Neural cell (in vitro differentiated cells): ENCODE measurements around the gene SLC13A5. TPM values are rescaled to one million over a fixed set of nuclear protein-coding genes. Genes with fewer than 3 reads are reported as not detected.

Source experiments
- H2AFZ ChIP-seq: fragments of 200-600, 300-800 bp; sonication (generic), shearing (Covaris generic); 2 replicates; pipeline ENCODE4 v1.6.0; 2014; ENCODE audit warnings: low read depth, mild to moderate bottlenecking, antibody characterized with exemption, low read length, moderate library complexity
- H3F3A ChIP-seq: fragments of 200-600 bp; shearing (Covaris generic); 2 replicates; pipeline ENCODE4 v1.6.1; 2016; ENCODE audit warnings: mild to moderate bottlenecking, moderate library complexity, mixed read lengths, antibody characterized with exemption, low read length; ENCODE audit not compliant: insufficient read depth, poor library complexity, severe bottlenecking
- H3K27ac ChIP-seq: fragments of 200-600, 300-800 bp; sonication (generic), shearing (Covaris generic); 2 replicates; pipeline ENCODE4 v1.5.1; 2014; ENCODE audit warnings: mild to moderate bottlenecking, low read length, moderate library complexity
- H3K27me3 ChIP-seq: fragments of 300-800, 200-600 bp; sonication (generic), shearing (Covaris generic); 2 replicates; pipeline ENCODE4 v1.6.0; 2014; ENCODE audit warnings: mild to moderate bottlenecking, low read depth, low read length, moderate library complexity; ENCODE audit not compliant: insufficient read depth
- H3K36me3 ChIP-seq: fragments of 300-800, 200-600 bp; sonication (generic), shearing (Covaris generic); 2 replicates; pipeline ENCODE4 v1.5.1; 2014; ENCODE audit warnings: mild to moderate bottlenecking, antibody characterized with exemption, low read length, moderate library complexity; ENCODE audit not compliant: insufficient read depth
- H3K4me2 ChIP-seq: fragments of 300-800, 200-600 bp; sonication (generic), shearing (Covaris generic); 2 replicates; pipeline ENCODE4 v1.6.0; 2014; ENCODE audit warnings: mild to moderate bottlenecking, low read length
- H3K4me3 ChIP-seq: fragments of 300-800, 200-600 bp; sonication (generic), shearing (Covaris generic); 2 replicates; pipeline ENCODE4 v1.5.1; 2014; ENCODE audit warnings: mild to moderate bottlenecking, low read length, moderate library complexity
- H3K79me2 ChIP-seq: fragments of 200-600 bp; shearing (Covaris generic); replicated peaks from 2 replicates; pipeline ENCODE4 v1.6.0; 2014; ENCODE audit warnings: mild to moderate bottlenecking, low read length, moderate library complexity; ENCODE audit not compliant: insufficient read depth
- H3K9ac ChIP-seq: fragments of 300-800, 200-600 bp; sonication (generic), shearing (Covaris generic); 2 replicates; pipeline ENCODE4 v1.6.1; 2016; ENCODE audit warnings: mild to moderate bottlenecking, low read length, mixed read lengths
- H3K9me2 ChIP-seq: fragments of 200-600 bp; shearing (Covaris generic); 2 replicates; pipeline ENCODE4 v1.6.1; 2016; ENCODE audit warnings: mild to moderate bottlenecking, low read length, mixed read lengths; ENCODE audit not compliant: insufficient read depth
- H3K9me3 ChIP-seq: fragments of 200-600, 300-800 bp; sonication (generic), shearing (Covaris generic); 2 replicates; pipeline ENCODE4 v1.6.1; 2016; ENCODE audit warnings: mild to moderate bottlenecking, mixed run types, low read length, moderate library complexity, mixed read lengths
- H4K20me1 ChIP-seq: fragments of 200-600 bp; shearing (Covaris generic); 2 replicates; pipeline ENCODE4 v1.6.1; 2016; ENCODE audit warnings: mild to moderate bottlenecking, mixed run types; ENCODE audit not compliant: insufficient read depth
- EP300 ChIP-seq: fragments of 450-650 bp; conservative IDR thresholded peaks from 2 replicates; pipeline ENCODE4 v1.6.1; 2014; ENCODE audit warnings: antibody characterized with exemption, mild to moderate bottlenecking, moderate library complexity; ENCODE audit not compliant: poor library complexity, severe bottlenecking
- MXI1 ChIP-seq: fragments of 450-650 bp; conservative IDR thresholded peaks from 2 replicates; pipeline ENCODE4 v1.6.1; 2014; ENCODE audit warnings: antibody characterized with exemption, mild to moderate bottlenecking; ENCODE audit not compliant: poor library complexity, severe bottlenecking
- POLR2AphosphoS5 ChIP-seq: IDR thresholded peaks from 2 replicates; pipeline ENCODE4 v1.6.1; 2012
- SMC3 ChIP-seq: fragments of 450-650 bp; conservative IDR thresholded peaks from 2 replicates; pipeline ENCODE4 v1.6.1; 2014; ENCODE audit warnings: antibody characterized with exemption, mild to moderate bottlenecking, moderate library complexity; ENCODE audit not compliant: poor library complexity
- TAF1 ChIP-seq: IDR thresholded peaks from 2 replicates; pipeline ENCODE4 v1.6.1; 2012; ENCODE audit warnings: low read depth
- polyA plus RNA-seq: library from polyadenylated mRNA; depleted of rRNA; stranded (reverse); fragments of >200 nt; gene quantifications from 2 replicates; pipeline ENCODE4 v1.2.3, GENCODE V29; 2014
- TF ChIP-seq, protein P1 (sequence below): IDR thresholded peaks from 2 replicates; pipeline ENCODE4 v1.6.1; 2012; ENCODE audit warnings: borderline replicate concordance
- TF ChIP-seq, protein P2 (sequence below): fragments of 450-650 bp; IDR thresholded peaks from 2 replicates; pipeline ENCODE4 v1.5.1; 2014; ENCODE audit warnings: antibody characterized with exemption, mild to moderate bottlenecking, moderate library complexity; ENCODE audit not compliant: poor library complexity, severe bottlenecking

SLC13A5 gene
- polyA plus RNA-seq, 1 donor from 2014 or later = not detected

DNA sequence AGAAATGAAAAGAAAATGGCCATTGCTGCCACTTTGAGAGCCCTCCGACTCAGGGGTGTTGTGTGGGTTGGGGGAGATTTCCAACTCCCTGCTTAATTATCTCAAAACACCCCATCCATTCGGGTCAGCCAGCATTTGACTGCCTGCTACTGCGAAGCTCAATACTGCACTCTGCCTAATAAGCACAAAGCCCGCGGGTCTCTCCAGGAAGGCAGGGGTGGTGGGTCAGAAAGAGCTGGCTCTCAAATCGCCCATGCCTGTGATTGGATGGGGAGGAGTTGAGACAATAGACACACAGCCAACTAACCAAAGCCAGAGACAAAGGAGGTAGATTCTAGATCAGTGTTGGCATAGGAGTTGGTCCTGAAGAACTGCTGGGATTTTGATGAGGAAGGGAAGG is 40.4 kb upstream of the SLC13A5 start:
- TF ChIP-seq EP300 (no peak), POLR2AphosphoS5 (no peak), TAF1 (no peak), SMC3 (no peak), MXI1 (no peak)
- TF ChIP-seq, protein P1, sequence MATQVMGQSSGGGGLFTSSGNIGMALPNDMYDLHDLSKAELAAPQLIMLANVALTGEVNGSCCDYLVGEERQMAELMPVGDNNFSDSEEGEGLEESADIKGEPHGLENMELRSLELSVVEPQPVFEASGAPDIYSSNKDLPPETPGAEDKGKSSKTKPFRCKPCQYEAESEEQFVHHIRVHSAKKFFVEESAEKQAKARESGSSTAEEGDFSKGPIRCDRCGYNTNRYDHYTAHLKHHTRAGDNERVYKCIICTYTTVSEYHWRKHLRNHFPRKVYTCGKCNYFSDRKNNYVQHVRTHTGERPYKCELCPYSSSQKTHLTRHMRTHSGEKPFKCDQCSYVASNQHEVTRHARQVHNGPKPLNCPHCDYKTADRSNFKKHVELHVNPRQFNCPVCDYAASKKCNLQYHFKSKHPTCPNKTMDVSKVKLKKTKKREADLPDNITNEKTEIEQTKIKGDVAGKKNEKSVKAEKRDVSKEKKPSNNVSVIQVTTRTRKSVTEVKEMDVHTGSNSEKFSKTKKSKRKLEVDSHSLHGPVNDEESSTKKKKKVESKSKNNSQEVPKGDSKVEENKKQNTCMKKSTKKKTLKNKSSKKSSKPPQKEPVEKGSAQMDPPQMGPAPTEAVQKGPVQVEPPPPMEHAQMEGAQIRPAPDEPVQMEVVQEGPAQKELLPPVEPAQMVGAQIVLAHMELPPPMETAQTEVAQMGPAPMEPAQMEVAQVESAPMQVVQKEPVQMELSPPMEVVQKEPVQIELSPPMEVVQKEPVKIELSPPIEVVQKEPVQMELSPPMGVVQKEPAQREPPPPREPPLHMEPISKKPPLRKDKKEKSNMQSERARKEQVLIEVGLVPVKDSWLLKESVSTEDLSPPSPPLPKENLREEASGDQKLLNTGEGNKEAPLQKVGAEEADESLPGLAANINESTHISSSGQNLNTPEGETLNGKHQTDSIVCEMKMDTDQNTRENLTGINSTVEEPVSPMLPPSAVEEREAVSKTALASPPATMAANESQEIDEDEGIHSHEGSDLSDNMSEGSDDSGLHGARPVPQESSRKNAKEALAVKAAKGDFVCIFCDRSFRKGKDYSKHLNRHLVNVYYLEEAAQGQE = no peak
- TF ChIP-seq, protein P2, sequence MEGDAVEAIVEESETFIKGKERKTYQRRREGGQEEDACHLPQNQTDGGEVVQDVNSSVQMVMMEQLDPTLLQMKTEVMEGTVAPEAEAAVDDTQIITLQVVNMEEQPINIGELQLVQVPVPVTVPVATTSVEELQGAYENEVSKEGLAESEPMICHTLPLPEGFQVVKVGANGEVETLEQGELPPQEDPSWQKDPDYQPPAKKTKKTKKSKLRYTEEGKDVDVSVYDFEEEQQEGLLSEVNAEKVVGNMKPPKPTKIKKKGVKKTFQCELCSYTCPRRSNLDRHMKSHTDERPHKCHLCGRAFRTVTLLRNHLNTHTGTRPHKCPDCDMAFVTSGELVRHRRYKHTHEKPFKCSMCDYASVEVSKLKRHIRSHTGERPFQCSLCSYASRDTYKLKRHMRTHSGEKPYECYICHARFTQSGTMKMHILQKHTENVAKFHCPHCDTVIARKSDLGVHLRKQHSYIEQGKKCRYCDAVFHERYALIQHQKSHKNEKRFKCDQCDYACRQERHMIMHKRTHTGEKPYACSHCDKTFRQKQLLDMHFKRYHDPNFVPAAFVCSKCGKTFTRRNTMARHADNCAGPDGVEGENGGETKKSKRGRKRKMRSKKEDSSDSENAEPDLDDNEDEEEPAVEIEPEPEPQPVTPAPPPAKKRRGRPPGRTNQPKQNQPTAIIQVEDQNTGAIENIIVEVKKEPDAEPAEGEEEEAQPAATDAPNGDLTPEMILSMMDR = no peak
- no peak overlapping the region for H2AFZ ChIP-seq
- no peaks in the 10 kb centered on the region for H3K27me3 ChIP-seq
- H3F3A ChIP-seq = no peaks in the 10 kb centered on the region
- no peaks in the 10 kb centered on the region for H4K20me1 ChIP-seq
- no peaks in the 10 kb centered on the region for H3K79me2 ChIP-seq
- H3K36me3 ChIP-seq = no peaks in the 10 kb centered on the region
- H3K4me3 ChIP-seq = no peak overlapping the region
- H3K27ac ChIP-seq = no peak overlapping the region
- H3K4me2 ChIP-seq = no peak overlapping the region
- no peak overlapping the region for H3K9ac ChIP-seq
- no peaks in the 10 kb centered on the region for H3K9me2 ChIP-seq
- H3K9me3 ChIP-seq = no peaks in the 10 kb centered on the region

- Histone ChIP-seq H3K27me3 (no peaks in the 10 kb centered on the region), H3K9me3 (no peaks in the 10 kb centered on the region), H3K36me3 (no peaks in the 10 kb centered on the region), H3K27ac (no peak overlapping the region), H4K20me1 (no peaks in the 10 kb centered on the region), H3F3A (no peaks in the 10 kb centered on the region), H3K79me2 (no peaks in the 10 kb centered on the region), H2AFZ (no peak overlapping the region), H3K4me3 (no peak overlapping the region), H3K4me2 (no peak overlapping the region), H3K9me2 (no peaks in the 10 kb centered on the region), H3K9ac (no peak overlapping the region)
- TF ChIP-seq, protein P2 = no peak
- TF ChIP-seq, protein P1 = no peak
- TF ChIP-seq SMC3 = no peak
Measured at GRCh38 chr17:6753006-6753445, 39.9 kb upstream of the SLC13A5 start.
